Mesendoderm (in vitro differentiated cells): Measurements from ENCODE around the gene STK32A.
A peak's percentile ranks its signal among the peaks of the same experiment; 100 is the strongest.

Experiments used
- DNase-seq: peaks from one replicate; pipeline ENCODE4 v3.0.0; 2013
- H2AK5ac ChIP-seq: 2 replicates; pipeline ENCODE4 v1.6.1; 2013; ENCODE audit warnings: low read length, inconsistent platforms
- H2BK120ac ChIP-seq: 2 replicates; pipeline ENCODE4 v1.6.1; 2013; ENCODE audit warnings: low read depth, mild to moderate bottlenecking, low read length, moderate library complexity, mixed read lengths
- H2BK15ac ChIP-seq: replicated peaks from 2 replicates; pipeline ENCODE4 v1.6.1; 2013; ENCODE audit warnings: low read depth, mild to moderate bottlenecking, moderate library complexity
- H2BK5ac ChIP-seq: 2 replicates; pipeline ENCODE4 v1.6.1; 2013; ENCODE audit warnings: low read length, inconsistent platforms
- H3K18ac ChIP-seq: 2 replicates; pipeline ENCODE4 v1.6.1; 2013; ENCODE audit warnings: mild to moderate bottlenecking, low read length, mixed read lengths
- H3K23ac ChIP-seq: one replicate; pipeline ENCODE4 v1.6.1; 2013; ENCODE audit warnings: low read length
- H3K27ac ChIP-seq: 2 replicates; pipeline ENCODE4 v1.5.1; 2013; ENCODE audit warnings: low read depth, mild to moderate bottlenecking, inconsistent platforms, low read length, moderate library complexity
- H3K27me3 ChIP-seq: 2 replicates; pipeline ENCODE4 v1.6.1; 2013; ENCODE audit warnings: low read length, control low read depth, mild to moderate bottlenecking, inconsistent platforms; ENCODE audit not compliant: insufficient read depth, poor library complexity
- H3K36me3 ChIP-seq: 2 replicates; pipeline ENCODE4 v1.6.1; 2013; ENCODE audit warnings: low read length, inconsistent platforms; ENCODE audit not compliant: control insufficient read depth, insufficient read depth
- H3K4ac ChIP-seq: one replicate; pipeline ENCODE4 v1.6.1; 2013; ENCODE audit warnings: low read depth, mild to moderate bottlenecking, low read length, moderate library complexity
- H3K4me1 ChIP-seq: 2 replicates; pipeline ENCODE4 v1.6.1; 2013; ENCODE audit warnings: low read depth, low read length, inconsistent platforms; ENCODE audit not compliant: control insufficient read depth
- H3K4me2 ChIP-seq: 2 replicates; pipeline ENCODE4 v1.6.1; 2013; ENCODE audit warnings: low read length
- H3K4me3 ChIP-seq: 2 replicates; pipeline ENCODE4 v1.5.1; 2013; ENCODE audit warnings: mild to moderate bottlenecking, low read length
- H3K56ac ChIP-seq: one replicate; pipeline ENCODE4 v1.6.1; 2013; ENCODE audit warnings: low read length
- H3K79me1 ChIP-seq: 2 replicates; pipeline ENCODE4 v1.6.1; 2013; ENCODE audit warnings: low read length, inconsistent platforms
- H3K79me2 ChIP-seq: 2 replicates; pipeline ENCODE4 v1.6.1; 2013; ENCODE audit warnings: mild to moderate bottlenecking, low read length; ENCODE audit not compliant: control insufficient read depth, insufficient read depth
- H3K9ac ChIP-seq: 2 replicates; pipeline ENCODE4 v1.6.1; 2013; ENCODE audit warnings: low read length, inconsistent platforms
- H4K5ac ChIP-seq: one replicate; pipeline ENCODE4 v1.6.1; 2013; ENCODE audit warnings: low read length
- H4K8ac ChIP-seq: one replicate; pipeline ENCODE4 v1.6.1; 2013; ENCODE audit warnings: low read depth, mild to moderate bottlenecking, control low read depth, low read length, moderate library complexity
- WGBS: extraction: QIAGEN DNeasy Blood & Tissue Kit; methylation state at CpG from one replicate; pipeline ENCODE4 v1.1.7; 2013; ENCODE audit warnings: low lambda C conversion rate, missing lambda C conversion rate; ENCODE audit not compliant: insufficient coverage; ENCODE audit errors: extremely low coverage; 5-methylcytosine and 5-hydroxymethylcytosine counted together

Gene STK32A

DNA sequence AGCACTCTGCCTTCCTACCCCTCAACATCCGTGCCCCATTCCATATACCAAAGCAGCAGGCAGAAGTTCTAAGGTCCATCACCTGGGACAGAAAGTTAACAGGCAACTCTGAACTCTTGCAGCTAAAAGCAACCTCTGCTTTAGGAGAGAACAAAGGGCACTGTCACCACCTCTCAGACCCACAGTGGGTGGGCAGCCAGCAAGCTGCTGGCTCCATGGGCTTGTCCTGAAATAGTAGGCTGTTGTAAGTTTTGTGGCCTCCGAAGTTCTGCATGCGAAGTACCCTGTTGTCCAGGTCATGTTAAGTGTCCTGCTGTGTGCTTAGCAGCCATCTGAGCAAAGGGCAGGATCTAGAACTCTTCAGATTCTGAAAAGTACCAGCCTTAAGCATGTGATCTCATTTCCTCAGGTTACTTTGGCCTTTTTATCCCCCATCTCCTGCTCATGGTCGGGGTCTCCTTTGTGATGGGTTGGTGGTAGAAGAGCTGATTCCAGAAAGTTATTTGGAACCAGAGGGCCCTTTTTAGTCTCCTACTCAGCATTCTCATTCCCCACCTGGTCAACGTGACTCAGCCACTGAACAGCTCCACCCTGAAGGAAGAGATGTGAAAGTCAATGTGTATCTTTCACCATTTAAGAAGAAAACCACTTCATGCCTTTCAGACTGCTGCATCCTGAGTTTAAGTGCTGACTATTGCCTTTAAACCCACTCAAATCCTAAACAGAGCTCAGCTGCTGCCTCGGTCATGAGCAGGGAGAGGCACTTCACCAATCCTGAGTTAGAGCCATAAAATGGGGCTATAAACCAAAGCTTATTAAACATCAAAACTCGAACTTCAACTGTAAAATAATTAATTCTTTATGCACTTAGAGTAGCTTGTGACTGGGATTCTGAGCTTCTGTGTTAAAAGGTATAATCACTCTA lies 153.6 kb downstream of the STK32A start:
- Histone ChIP-seq H3K56ac (no peak overlapping the region), H3K23ac (no peak overlapping the region), H2BK120ac (no peak overlapping the region), H3K79me2 (no peaks in the 10 kb centered on the region), H2AK5ac (no peak overlapping the region), H3K9ac (no peak overlapping the region), H3K4me1 (peaks cover 2% of the 10 kb centered on the region), H3K27ac (no peak overlapping the region), H3K36me3 (no peaks in the 10 kb centered on the region), H3K4me3 (no peak overlapping the region), H3K27me3 (no peaks in the 10 kb centered on the region), H3K4me2 (no peak overlapping the region), H2BK5ac (no peak overlapping the region), H3K18ac (no peak overlapping the region), H3K79me1 (no peaks in the 10 kb centered on the region), H2BK15ac (no peak overlapping the region), H4K5ac (no peak overlapping the region), H4K8ac (no peak overlapping the region), H3K4ac (no peak overlapping the region)
- DNase-seq: no peak
- no CpG with 5 or more reads among the region's 7 CpGs for WGBS

DNA sequence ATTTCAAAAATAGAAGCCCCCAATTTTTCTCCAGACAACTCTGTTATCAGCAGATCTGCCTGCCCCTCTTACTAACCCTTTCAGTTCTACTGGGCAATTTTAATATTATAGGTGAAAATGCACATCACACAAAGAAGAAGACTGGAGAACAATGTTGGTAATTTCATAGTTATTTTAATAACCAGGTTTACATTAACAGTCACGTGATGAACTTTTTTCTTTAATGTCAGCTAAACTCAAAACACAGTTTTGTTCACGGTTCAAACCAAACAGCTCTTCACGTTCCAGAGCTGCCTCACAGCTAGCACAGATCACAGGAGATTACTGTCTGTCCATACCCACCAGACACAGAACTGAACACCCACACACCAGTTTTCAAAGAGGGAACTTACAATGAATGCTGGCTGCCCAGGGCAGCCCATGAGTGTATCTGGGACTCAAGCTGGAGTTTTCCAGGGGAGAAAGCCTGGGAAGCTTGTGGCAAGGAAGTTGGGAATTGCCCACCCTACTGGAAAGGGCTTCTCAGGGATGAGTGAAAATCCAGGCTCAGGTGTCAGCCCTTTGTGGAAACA lies 155.9 kb downstream of the STK32A start:
- Histone ChIP-seq H2BK15ac (no peak overlapping the region), H3K4me2 (no peak overlapping the region), H3K79me1 (no peaks in the 10 kb centered on the region), H4K5ac (no peak overlapping the region), H2AK5ac (no peak overlapping the region), H3K56ac (no peak overlapping the region), H3K36me3 (no peaks in the 10 kb centered on the region), H3K4me1 (peaks cover 9% of the 10 kb centered on the region), H3K23ac (no peak overlapping the region), H2BK120ac (no peak overlapping the region), H3K9ac (no peak overlapping the region), H4K8ac (no peak overlapping the region), H3K27ac (no peak overlapping the region), H3K4me3 (no peak overlapping the region), H3K27me3 (no peaks in the 10 kb centered on the region), H3K79me2 (no peaks in the 10 kb centered on the region), H3K18ac (no peak overlapping the region), H2BK5ac (no peak overlapping the region), H3K4ac (no peak overlapping the region)
- WGBS: no CpG with 5 or more reads among the region's 3 CpGs
- DNase-seq: no peak

DNA sequence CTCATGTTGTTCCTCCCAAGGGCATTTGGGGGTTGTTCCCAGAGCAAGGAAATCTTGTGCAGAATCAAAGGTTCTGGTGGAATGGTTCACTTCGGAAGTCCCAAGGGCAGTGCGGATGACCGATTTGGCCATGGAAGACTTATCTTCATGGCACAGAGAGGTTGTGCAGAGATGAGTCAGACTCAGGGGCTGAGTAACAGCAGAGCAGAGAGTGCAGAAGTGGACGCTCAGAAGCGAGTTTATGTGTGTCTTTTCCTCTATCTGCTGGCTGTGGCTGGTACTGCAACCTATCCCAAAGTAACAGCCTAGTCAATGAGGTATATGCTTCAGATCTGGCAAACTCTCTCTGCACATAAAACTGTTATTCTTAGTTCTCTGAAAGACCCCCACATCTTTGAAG lies 157.0 kb downstream of the STK32A start:
- WGBS: no CpG with 5 or more reads among the region's 5 CpGs
- no peak overlapping the region for H3K27ac ChIP-seq
- peaks cover 2% of the 10 kb centered on the region for H3K36me3 ChIP-seq
- no peak overlapping the region for H3K9ac ChIP-seq
- H2BK15ac ChIP-seq: no peak overlapping the region
- H3K56ac ChIP-seq: no peak overlapping the region
- H3K4me1 ChIP-seq: peaks cover 9% of the 10 kb centered on the region
- H2BK5ac ChIP-seq: no peak overlapping the region
- H2AK5ac ChIP-seq: no peak overlapping the region
- H3K27me3 ChIP-seq: no peaks in the 10 kb centered on the region
- H3K4me3 ChIP-seq: no peak overlapping the region
- no peak overlapping the region for H3K23ac ChIP-seq
- no peaks in the 10 kb centered on the region for H3K79me2 ChIP-seq
- H3K4ac ChIP-seq: no peak overlapping the region
- H3K79me1 ChIP-seq: no peaks in the 10 kb centered on the region
- H3K18ac ChIP-seq: no peak overlapping the region
- H4K5ac ChIP-seq: no peak overlapping the region
- no peak overlapping the region for H3K4me2 ChIP-seq
- H2BK120ac ChIP-seq: no peak overlapping the region
- no peak overlapping the region for H4K8ac ChIP-seq
- DNase-seq: peak; percentile 72

DNA sequence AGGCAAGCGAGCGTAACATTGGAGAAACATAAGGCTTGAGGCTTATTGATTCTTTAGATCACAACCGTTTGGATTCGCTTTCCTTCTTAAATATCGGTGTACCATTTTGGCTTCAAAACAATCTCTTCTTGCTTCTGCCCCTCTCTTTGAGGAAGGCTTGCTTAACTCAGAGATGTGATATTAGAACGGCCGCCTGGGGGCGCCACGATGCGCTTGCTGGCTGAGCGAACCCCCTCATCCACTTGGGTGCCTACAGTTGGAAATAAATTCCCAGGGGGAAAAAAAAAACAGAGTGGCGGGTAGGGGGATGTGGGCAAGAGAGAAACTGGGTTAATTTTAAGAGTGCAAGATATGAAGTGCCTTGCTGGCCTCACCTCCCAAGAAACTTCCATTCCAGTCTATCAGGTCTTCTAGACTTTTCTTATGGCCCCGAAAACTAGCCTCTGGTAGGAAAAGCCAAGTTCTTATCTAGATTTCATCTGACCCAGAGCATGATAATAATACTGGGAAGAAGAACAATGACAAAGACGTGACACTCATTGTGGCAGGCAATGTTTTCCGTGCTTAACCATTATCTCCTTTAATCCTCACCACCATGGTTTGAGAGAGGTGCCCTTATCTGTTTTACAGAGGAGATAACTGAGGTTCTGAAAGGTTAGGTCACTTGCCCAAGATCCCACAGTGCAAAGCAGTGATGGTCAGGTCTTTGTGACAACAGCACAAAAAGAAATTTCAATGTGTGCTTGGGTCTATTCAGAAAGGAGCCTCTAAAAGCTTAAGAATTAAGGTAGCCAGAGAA lies 159.2 kb downstream of the STK32A start:
- Histone ChIP-seq H3K79me2 (no peaks in the 10 kb centered on the region), H3K27ac (peak overlapping the region; percentile 47), H3K36me3 (peaks cover 7% of the 10 kb centered on the region), H3K4me1 (peaks cover 9% of the 10 kb centered on the region), H3K4ac (no peak overlapping the region), H3K9ac (no peak overlapping the region), H2BK15ac (no peak overlapping the region), H4K8ac (no peak overlapping the region), H3K56ac (peak overlapping the region; percentile 76), H2BK120ac (no peak overlapping the region), H2AK5ac (no peak overlapping the region), H3K27me3 (no peaks in the 10 kb centered on the region), H2BK5ac (peak overlapping the region; percentile 18), H3K79me1 (no peaks in the 10 kb centered on the region), H3K18ac (no peak overlapping the region), H3K23ac (no peak overlapping the region), H3K4me3 (no peak overlapping the region), H4K5ac (no peak overlapping the region), H3K4me2 (no peak overlapping the region)
- peak; percentile 94 for DNase-seq
- WGBS: no CpG with 5 or more reads among the region's 15 CpGs

DNA sequence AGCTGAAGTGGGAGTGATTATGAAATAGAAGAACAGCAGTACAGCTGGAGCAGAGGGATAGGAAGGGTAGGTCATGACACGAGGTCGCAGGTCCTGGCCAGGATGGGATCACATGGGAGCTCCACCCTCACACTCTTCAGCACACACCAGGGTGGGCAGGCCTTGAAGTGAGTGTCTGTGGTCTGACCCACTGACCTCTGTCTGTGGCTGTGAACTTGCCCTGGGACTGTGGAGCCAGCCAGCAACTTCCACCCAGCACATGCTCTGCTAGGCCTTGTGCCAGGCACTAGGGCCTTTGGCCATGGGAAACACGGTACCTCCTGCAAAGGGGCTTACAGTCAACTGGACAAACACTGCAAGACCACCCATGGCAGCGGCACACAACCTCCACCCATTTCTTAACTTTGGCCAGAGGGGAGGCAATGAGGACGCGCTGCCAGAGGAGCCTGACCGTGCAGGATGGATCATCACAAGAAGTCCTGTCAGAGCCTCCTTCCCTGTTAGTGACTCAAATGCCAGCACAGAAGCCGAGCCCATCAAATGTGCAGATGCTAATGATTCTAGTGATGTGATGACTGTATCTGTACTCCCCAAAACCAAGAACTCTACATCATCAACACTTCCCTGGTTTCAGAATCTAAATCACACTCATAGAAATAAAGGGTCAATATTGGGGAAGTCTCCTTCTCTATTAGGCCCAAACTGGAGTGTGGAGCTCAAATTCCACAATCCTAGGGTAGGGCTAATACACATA lies 161.4 kb downstream of the STK32A start:
- DNase-seq: no peak
- WGBS: no CpG with 5 or more reads among the region's 8 CpGs
- H2BK15ac ChIP-seq: no peak overlapping the region

More for the DNA sequence above, 161.4 kb downstream of the STK32A start:
- no peak overlapping the region for H4K8ac ChIP-seq
- H3K23ac ChIP-seq: no peak overlapping the region
- H2BK120ac ChIP-seq: no peak overlapping the region
- H3K4ac ChIP-seq: no peak overlapping the region
- H2BK5ac ChIP-seq: no peak overlapping the region
- peak overlapping the region; percentile 57 for H2AK5ac ChIP-seq
- H3K4me1 ChIP-seq: peaks cover 9% of the 10 kb centered on the region
- H3K27ac ChIP-seq: no peak overlapping the region
- no peak overlapping the region for H3K4me3 ChIP-seq
- no peak overlapping the region for H3K56ac ChIP-seq
- no peak overlapping the region for H3K9ac ChIP-seq
- H3K79me1 ChIP-seq: no peaks in the 10 kb centered on the region
- no peak overlapping the region for H3K18ac ChIP-seq
- no peak overlapping the region for H4K5ac ChIP-seq
- H3K27me3 ChIP-seq: no peaks in the 10 kb centered on the region
- no peaks in the 10 kb centered on the region for H3K79me2 ChIP-seq
- peaks cover 7% of the 10 kb centered on the region for H3K36me3 ChIP-seq
- H3K4me2 ChIP-seq: no peak overlapping the region
